ENCODE data around the gene PROSER2. TPM values are rescaled to one million over a fixed set of nuclear protein-coding genes. Genes with fewer than 3 reads are reported as not detected.

PROSER2 gene
- polyA plus RNA-seq, 3 donors = 1.2 to 2.2 (median 2.0) TPM

GRCh38 chr10:11864727-11865126, 41.6 kb downstream of the PROSER2 start:
- H3K27me3 Mint-ChIP-seq (ENCODE audit: low read depth in 3 of 3) = peaks cover 0 to 5% (median 0%) of the 10 kb centered on the region in 3 donors
- no peaks in the 10 kb centered on the region for H4K20me1 ChIP-seq (ENCODE audit: insufficient read depth, low read length)
- H3K4me3 ChIP-seq (replicated peaks in 1 of 3; ENCODE audit: low read depth in 2 of 3, low read length in 3 of 3) = no peak overlapping the region
- no peaks in the 10 kb centered on the region for H3K9me3 ChIP-seq (replicated peaks in 1 of 2; ENCODE audit: control insufficient read depth in 1 of 2, insufficient read depth in 1 of 2, low read length in 2 of 2)
- H3K36me3 ChIP-seq (replicated peaks in 1 of 2; ENCODE audit: control insufficient read depth in 1 of 2, insufficient read depth in 2 of 2, low read length in 2 of 2) = peaks cover 0 to 30% of the 10 kb centered on the region in 2 donors
- H3K36me3 Mint-ChIP-seq = peaks cover 29 to 45% of the 10 kb centered on the region in 2 donors
- DNase-seq = no peak
- H3K4me1 Mint-ChIP-seq = peaks cover 13% of the 10 kb centered on the region
- TF ChIP-seq CTCF (IDR thresholded peaks at IDR 0.05) = no peak
- no peak overlapping the region for H3K9ac ChIP-seq (ENCODE audit: insufficient read depth, low read length, poor library complexity, severe bottlenecking)
- 75% methylated on average over 4 of the region's 6 CpGs for WGBS (ENCODE audit: insufficient coverage)
- peaks cover 3% of the 10 kb centered on the region for H3K79me2 ChIP-seq (ENCODE audit: insufficient read depth, low read length)
- no peak overlapping the region for H3K27ac Mint-ChIP-seq
- no peak overlapping the region for H2AFZ ChIP-seq (ENCODE audit: insufficient read depth, low read depth, low read length, poor library complexity, severe bottlenecking)
- H3K27me3 ChIP-seq (ENCODE audit: control insufficient read depth in 2 of 2, insufficient read depth in 2 of 2, low read length in 2 of 2) = no peaks in the 10 kb centered on the region
- intact Hi-C loops (cut with micrococcal nuclease) = no loop called here
- no peaks in the 10 kb centered on the region for H3K9me3 Mint-ChIP-seq
- peaks cover 5 to 9% of the 10 kb centered on the region in 2 donors for H3K4me1 ChIP-seq (ENCODE audit: control insufficient read depth in 1 of 2, insufficient read depth in 2 of 2, low read length in 2 of 2)
- no peak overlapping the region for H3K27ac ChIP-seq (ENCODE audit: low read depth in 1 of 2, low read length in 2 of 2)
- no peak overlapping the region for H3K4me2 ChIP-seq (replicated peaks; ENCODE audit: extremely low read depth, low read length, poor library complexity, severe bottlenecking)
- no peak overlapping the region for H3K4me3 Mint-ChIP-seq

GRCh38 chr10:11865561-11865960, 42.4 kb downstream of the PROSER2 start:
- H3K36me3 Mint-ChIP-seq = peaks cover 29 to 45% of the 10 kb centered on the region in 2 donors
- no peaks in the 10 kb centered on the region for H3K9me3 ChIP-seq (replicated peaks in 1 of 2; ENCODE audit: control insufficient read depth in 1 of 2, insufficient read depth in 1 of 2, low read length in 2 of 2)
- no peak overlapping the region for H3K9ac ChIP-seq (ENCODE audit: insufficient read depth, low read length, poor library complexity, severe bottlenecking)
- H3K4me3 ChIP-seq (replicated peaks in 1 of 3; ENCODE audit: low read depth in 2 of 3, low read length in 3 of 3) = no peak overlapping the region
- H3K27me3 Mint-ChIP-seq (ENCODE audit: low read depth in 3 of 3) = peaks cover 0 to 5% (median 0%) of the 10 kb centered on the region in 3 donors
- no peaks in the 10 kb centered on the region for H3K9me3 Mint-ChIP-seq
- peaks cover 5 to 9% of the 10 kb centered on the region in 2 donors for H3K4me1 ChIP-seq (ENCODE audit: control insufficient read depth in 1 of 2, insufficient read depth in 2 of 2, low read length in 2 of 2)
- WGBS (ENCODE audit: insufficient coverage) = 98% methylated on average over 11 of the region's 11 CpGs
- no peak overlapping the region for H3K27ac Mint-ChIP-seq
- no peak overlapping the region for H3K4me2 ChIP-seq (replicated peaks; ENCODE audit: extremely low read depth, low read length, poor library complexity, severe bottlenecking)
- no peak for DNase-seq
- no peak for TF ChIP-seq CTCF (IDR thresholded peaks at IDR 0.05)
- no peak overlapping the region for H3K27ac ChIP-seq (ENCODE audit: low read depth in 1 of 2, low read length in 2 of 2)
- H2AFZ ChIP-seq (ENCODE audit: insufficient read depth, low read depth, low read length, poor library complexity, severe bottlenecking) = no peak overlapping the region
- H4K20me1 ChIP-seq (ENCODE audit: insufficient read depth, low read length) = no peaks in the 10 kb centered on the region
- H3K27me3 ChIP-seq (ENCODE audit: control insufficient read depth in 2 of 2, insufficient read depth in 2 of 2, low read length in 2 of 2) = no peaks in the 10 kb centered on the region
- peaks cover 3% of the 10 kb centered on the region for H3K79me2 ChIP-seq (ENCODE audit: insufficient read depth, low read length)
- peaks cover 13% of the 10 kb centered on the region for H3K4me1 Mint-ChIP-seq
- intact Hi-C loops (cut with micrococcal nuclease) = no loop called here
- peaks cover 0 to 30% of the 10 kb centered on the region in 2 donors for H3K36me3 ChIP-seq (replicated peaks in 1 of 2; ENCODE audit: control insufficient read depth in 1 of 2, insufficient read depth in 2 of 2, low read length in 2 of 2)
- no peak overlapping the region for H3K4me3 Mint-ChIP-seq

Data from CD14-positive monocyte (primary cell).